ENCODE data around the gene POC1B. TPM values are rescaled to one million over a fixed set of nuclear protein-coding genes. Genes with fewer than 3 reads are reported as not detected.

Gene POC1B
- 9.9 and 10.2 TPM in 2 replicates for total RNA-seq
- long read RNA-seq, partial matches to known transcripts, result 3 of 32 reads
- long read RNA-seq, other reads (novel, unspliced or antisense), result 19 of 32 reads

DNA sequence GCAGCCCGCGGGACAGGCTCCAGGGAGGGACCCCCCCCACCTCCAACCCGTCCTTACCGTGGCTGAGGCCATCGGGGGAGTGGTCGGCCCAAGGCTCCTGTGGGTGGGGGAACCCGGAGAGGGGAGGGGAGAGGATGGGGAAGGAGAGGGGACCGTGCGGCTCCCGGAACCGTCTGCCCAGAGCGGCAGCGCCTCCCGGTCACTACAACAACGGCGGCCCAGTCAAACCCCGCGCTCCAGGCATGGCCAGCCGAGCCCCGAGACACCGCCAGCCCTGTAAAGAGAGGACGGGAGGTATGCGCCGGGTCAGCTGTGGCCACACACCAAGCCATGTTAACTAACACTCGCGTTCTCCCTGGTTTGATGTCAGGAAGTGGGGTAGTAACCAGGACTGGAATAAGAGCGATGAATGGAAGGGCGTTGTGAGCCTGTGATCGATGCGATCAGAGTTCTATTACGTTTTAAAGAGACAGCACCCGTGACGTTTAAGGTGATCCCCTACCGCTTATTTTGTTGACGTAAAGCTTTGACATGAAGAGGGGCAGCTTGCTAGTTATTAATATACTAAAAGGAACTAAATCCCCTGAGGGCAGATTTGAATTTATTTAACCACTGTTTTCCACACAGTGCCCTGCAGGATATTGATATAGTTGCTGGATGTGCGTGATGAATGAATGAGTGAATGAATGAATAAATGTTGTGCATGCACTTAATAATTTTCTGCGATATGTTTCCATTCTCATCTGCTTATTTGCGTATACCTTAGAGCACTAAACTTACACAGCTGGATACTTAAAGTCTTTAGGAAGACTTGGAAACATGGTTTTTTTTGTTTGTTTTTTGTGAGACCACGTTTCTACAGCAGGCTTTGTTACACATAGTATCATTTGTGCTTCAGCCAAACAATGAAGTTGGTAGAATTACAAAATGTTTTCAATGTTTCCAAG lies at the start of gene POC1B:
POC1B (minus strand) TSS at position 224 of the 947 bp plus-strand sequence; CDS start at position 72, 152 bp downstream.
- DNase-seq (ENCODE audit: extremely low spot score, unreplicated experiment), result peak; percentile 91
- TF ChIP-seq, protein P1, sequence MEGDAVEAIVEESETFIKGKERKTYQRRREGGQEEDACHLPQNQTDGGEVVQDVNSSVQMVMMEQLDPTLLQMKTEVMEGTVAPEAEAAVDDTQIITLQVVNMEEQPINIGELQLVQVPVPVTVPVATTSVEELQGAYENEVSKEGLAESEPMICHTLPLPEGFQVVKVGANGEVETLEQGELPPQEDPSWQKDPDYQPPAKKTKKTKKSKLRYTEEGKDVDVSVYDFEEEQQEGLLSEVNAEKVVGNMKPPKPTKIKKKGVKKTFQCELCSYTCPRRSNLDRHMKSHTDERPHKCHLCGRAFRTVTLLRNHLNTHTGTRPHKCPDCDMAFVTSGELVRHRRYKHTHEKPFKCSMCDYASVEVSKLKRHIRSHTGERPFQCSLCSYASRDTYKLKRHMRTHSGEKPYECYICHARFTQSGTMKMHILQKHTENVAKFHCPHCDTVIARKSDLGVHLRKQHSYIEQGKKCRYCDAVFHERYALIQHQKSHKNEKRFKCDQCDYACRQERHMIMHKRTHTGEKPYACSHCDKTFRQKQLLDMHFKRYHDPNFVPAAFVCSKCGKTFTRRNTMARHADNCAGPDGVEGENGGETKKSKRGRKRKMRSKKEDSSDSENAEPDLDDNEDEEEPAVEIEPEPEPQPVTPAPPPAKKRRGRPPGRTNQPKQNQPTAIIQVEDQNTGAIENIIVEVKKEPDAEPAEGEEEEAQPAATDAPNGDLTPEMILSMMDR (IDR thresholded peaks at IDR 0.05), result no peak

DNA sequence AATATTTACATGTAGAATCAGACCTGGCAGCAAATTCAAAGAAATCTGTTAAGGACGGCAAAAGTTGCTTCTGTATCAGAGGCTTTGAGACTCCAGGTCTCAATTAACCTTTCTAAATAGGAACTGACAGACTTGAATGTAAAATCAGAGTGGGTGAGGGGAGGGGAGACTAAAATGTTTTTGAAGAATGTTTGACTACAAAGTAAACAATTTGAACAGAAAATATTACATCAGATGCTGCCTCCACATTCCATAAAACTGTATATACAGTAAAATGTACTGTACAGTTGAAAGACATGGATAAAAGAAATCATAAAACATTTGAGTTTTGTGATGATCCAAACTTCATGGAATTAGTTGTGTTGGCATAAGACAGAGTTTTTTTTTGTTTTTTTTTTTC lies 49.5 kb upstream of the POC1B start:
- no peak for DNase-seq (ENCODE audit: extremely low spot score, unreplicated experiment)
- no peaks in the 10 kb centered on the region for H3K27me3 Mint-ChIP-seq (ENCODE audit: unreplicated experiment)
- no peak overlapping the region for H3K4me3 Mint-ChIP-seq (ENCODE audit: unreplicated experiment)
- peak overlapping the region; percentile 64 for H3K27ac Mint-ChIP-seq (ENCODE audit: unreplicated experiment)
- no peaks in the 10 kb centered on the region for H3K9me3 Mint-ChIP-seq (ENCODE audit: unreplicated experiment)
- peaks cover 40% of the 10 kb centered on the region for H3K4me1 Mint-ChIP-seq (ENCODE audit: unreplicated experiment)
- TF ChIP-seq, protein P1 (IDR thresholded peaks at IDR 0.05), result no peak
- H3K36me3 Mint-ChIP-seq (ENCODE audit: unreplicated experiment), result no peaks in the 10 kb centered on the region

More for the DNA sequence above, at the start of gene POC1B:
- Mint-ChIP-seq H3K36me3 (ENCODE audit: unreplicated experiment) (peaks cover 5% of the 10 kb centered on the region), H3K27ac (ENCODE audit: unreplicated experiment) (peak within 1 kb of the TSS; percentile 96), H3K9me3 (ENCODE audit: unreplicated experiment) (no peaks in the 10 kb centered on the region), H3K27me3 (ENCODE audit: unreplicated experiment) (no peaks in the 10 kb centered on the region), H3K4me1 (ENCODE audit: unreplicated experiment) (peaks cover 36% of the 10 kb centered on the region), H3K4me3 (ENCODE audit: unreplicated experiment) (peak within 1 kb of the TSS; percentile 98)

DNA sequence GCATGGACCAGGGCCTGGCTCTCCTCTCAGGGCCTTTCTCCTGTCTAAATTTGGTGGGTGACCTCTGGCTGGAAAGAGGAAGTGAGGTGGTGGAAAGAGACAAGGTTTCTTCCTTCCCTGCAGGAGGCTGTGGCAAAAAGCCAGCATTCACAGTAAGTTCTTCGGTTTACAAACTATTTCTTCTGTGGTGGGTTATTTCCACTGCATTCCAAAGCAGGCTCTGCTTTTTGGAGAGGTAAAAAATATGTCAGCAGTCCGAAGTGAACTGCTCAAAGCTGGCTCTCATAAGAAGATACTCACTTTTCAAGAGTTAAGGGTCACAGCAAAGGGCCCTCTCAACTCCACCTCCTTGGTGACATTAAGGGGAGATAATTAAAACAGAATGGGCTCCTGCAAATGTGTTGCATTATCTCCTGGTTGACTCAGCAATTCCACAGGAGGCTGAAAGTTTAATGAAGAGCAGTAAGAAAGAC lies 48.9 kb upstream of the POC1B start:
- H3K4me1 Mint-ChIP-seq (ENCODE audit: unreplicated experiment), result peaks cover 40% of the 10 kb centered on the region
- peaks cover 3% of the 10 kb centered on the region for H3K36me3 Mint-ChIP-seq (ENCODE audit: unreplicated experiment)
- peak overlapping the region; percentile 31 for H3K4me3 Mint-ChIP-seq (ENCODE audit: unreplicated experiment)
- H3K27me3 Mint-ChIP-seq (ENCODE audit: unreplicated experiment), result no peaks in the 10 kb centered on the region
- no peak for DNase-seq (ENCODE audit: extremely low spot score, unreplicated experiment)
- H3K9me3 Mint-ChIP-seq (ENCODE audit: unreplicated experiment), result no peaks in the 10 kb centered on the region
- TF ChIP-seq, protein P1 (IDR thresholded peaks at IDR 0.05), result no peak
- H3K27ac Mint-ChIP-seq (ENCODE audit: unreplicated experiment), result peak overlapping the region; percentile 55

DNA sequence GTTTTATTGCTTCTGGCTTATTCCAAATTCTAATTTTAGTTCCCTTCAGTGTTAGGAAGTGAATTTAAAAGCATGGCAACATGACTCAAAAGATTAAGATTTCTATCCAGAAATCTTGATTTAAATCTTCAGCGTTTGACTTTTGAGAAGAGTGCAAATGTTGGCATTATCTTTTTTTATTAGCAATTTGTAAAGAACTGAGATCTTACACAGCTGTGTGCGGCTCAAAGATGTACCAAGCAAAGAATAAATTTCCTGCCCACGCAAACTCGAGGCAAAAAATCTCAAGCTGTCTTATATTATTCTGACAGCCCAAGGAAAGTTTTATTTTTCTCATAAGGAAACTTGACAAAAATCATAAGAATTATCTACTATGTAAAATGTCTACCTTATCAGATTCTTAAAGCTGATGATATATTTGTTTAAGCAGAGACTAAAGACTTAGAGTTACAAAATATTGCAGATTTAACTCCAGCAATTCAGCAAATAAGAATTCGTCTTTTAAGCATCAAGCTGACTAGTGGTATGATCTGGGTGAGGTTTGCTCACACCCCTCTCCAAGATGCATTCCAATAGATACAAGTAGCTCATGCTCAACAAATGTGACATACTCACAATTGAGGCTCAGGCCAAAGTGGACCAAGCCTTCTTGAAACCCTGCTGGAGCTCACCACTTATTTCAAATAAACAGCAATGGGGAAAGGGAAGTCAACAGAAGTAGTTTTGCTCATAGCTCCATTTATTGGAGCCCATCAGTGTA lies 47.4 kb upstream of the POC1B start:
- Mint-ChIP-seq H3K27ac (ENCODE audit: unreplicated experiment) (no peak overlapping the region), H3K27me3 (ENCODE audit: unreplicated experiment) (no peaks in the 10 kb centered on the region), H3K9me3 (ENCODE audit: unreplicated experiment) (no peaks in the 10 kb centered on the region), H3K4me1 (ENCODE audit: unreplicated experiment) (peaks cover 40% of the 10 kb centered on the region), H3K36me3 (ENCODE audit: unreplicated experiment) (peaks cover 3% of the 10 kb centered on the region), H3K4me3 (ENCODE audit: unreplicated experiment) (no peak overlapping the region)
- TF ChIP-seq, protein P1 (IDR thresholded peaks at IDR 0.05), result no peak
- no peak for DNase-seq (ENCODE audit: extremely low spot score, unreplicated experiment)

All from osteocyte (in vitro differentiated cells).